HL-60/S4 treated with retinoic acid at 250 ng/mL for 4 days and 3 days (cell line): ENCODE data around the gene C8G.

ENCODE experiments used
- in situ Hi-C: fragments of 300-500 bp; cut with MboI; formaldehyde crosslinking; loops from 2 replicates; pipeline ENCODE4 v1.7.0; 2022; ENCODE audit warnings: low sequenced_read_pairs

Gene C8G

GRCh38 chr9:136980669-136981478 lies 35.8 kb downstream of the C8G start:
- in situ Hi-C loops = no loop called here

GRCh38 chr9:136981588-136982231 lies 36.7 kb downstream of the C8G start:
- in situ Hi-C loops = no loop called here

GRCh38 chr9:136982232-136983051 lies 37.4 kb downstream of the C8G start, which contains the start of gene LCNL1:
Gene LCNL1, plus strand, starts transcription at chr9:136982993. Its CDS starts 594 bp downstream, at chr9:136983587.
- in situ Hi-C loops = no loop called here

- in situ Hi-C loops = no loop called here
Measured at GRCh38 chr9:136983167-136983566, 38.1 kb downstream of the C8G start.

GRCh38 chr9:136983656-136984314 lies 38.7 kb downstream of the C8G start:
- in situ Hi-C loops = no loop called here

- in situ Hi-C loops = no loop called here
Measured at GRCh38 chr9:136984464-136985026, 39.5 kb downstream of the C8G start.

GRCh38 chr9:136985027-136985602 lies 40.1 kb downstream of the C8G start:
- in situ Hi-C loops = no loop called here

GRCh38 chr9:136985853-136986252 lies 40.8 kb downstream of the C8G start:
- in situ Hi-C loops = no loop called here

GRCh38 chr9:136988872-136989271 lies 43.8 kb downstream of the C8G start:
- in situ Hi-C loops = no loop called here

- in situ Hi-C loops = no loop called here
Measured at GRCh38 chr9:136990242-136990911, 45.3 kb downstream of the C8G start.

GRCh38 chr9:136991993-136992818 lies 47.2 kb downstream of the C8G start, which contains the start of gene PAXX:
Gene PAXX, plus strand, starts transcription at chr9:136992422. Its CDS starts 22 bp downstream, at chr9:136992444.
- in situ Hi-C loops = no loop called here

- in situ Hi-C loops = no loop called here
Measured at GRCh38 chr9:136992819-136993369, 47.9 kb downstream of the C8G start.

- in situ Hi-C loops = no loop called here
Measured at GRCh38 chr9:136994180-136994887, 49.3 kb downstream of the C8G start.

- in situ Hi-C loops = no loop called here
Measured at GRCh38 chr9:136994888-136995230, 49.8 kb downstream of the C8G start.

- in situ Hi-C loops = no loop called here
Measured at GRCh38 chr9:136995362-136995761, 50.3 kb downstream of the C8G start.

- in situ Hi-C loops = no loop called here
Measured at GRCh38 chr9:136995772-136996311, 50.8 kb downstream of the C8G start.
